ENCODE measurements around the gene PPP4R3A. TPM values are rescaled to one million over a fixed set of nuclear protein-coding genes. Genes with fewer than 3 reads are reported as not detected.
A peak's percentile ranks its signal among the peaks of the same experiment; 100 is the strongest.

PPP4R3A gene
- total and polyA plus RNA-seq, 10 of the 15 experiments (the other 5 are each of a cell fraction or from before 2014, with no cell fraction given) = 19.4 to 97.8 (median 62.9) TPM

GRCh38 chr14:91454580-91454979 is 55.5 kb downstream of the PPP4R3A start:
- peak; percentile 19; the same call in 1 of the 2 replicates for TF ChIP-seq POLR2A (IDR thresholded peaks at IDR 0.05; ENCODE audit: low read depth, low read length)
- TF ChIP-seq SRF (IDR thresholded peaks at IDR 0.05; ENCODE audit: low read depth in 2 of 2, low read length in 2 of 2) = no peak
- RAD21 ChIA-PET (ENCODE audit: unreplicated experiment) = no interaction called here
- Histone ChIP-seq H3K9me3 (replicated peaks; ENCODE audit: control insufficient read depth, insufficient read depth, low read length) (no peaks in the 10 kb centered on the region), H4K20me1 (ENCODE audit: control insufficient read depth, insufficient read depth) (no peaks in the 10 kb centered on the region), H3K4me1 (ENCODE audit: control insufficient read depth, insufficient read depth, low read length) (no peaks in the 10 kb centered on the region), H3K4me2 (ENCODE audit: control insufficient read depth, insufficient read depth) (no peak overlapping the region), H3K9ac (ENCODE audit: control insufficient read depth, insufficient read depth, low read length) (no peak overlapping the region), H2AFZ (ENCODE audit: control insufficient read depth, low read depth, low read length) (no peak overlapping the region), H3K27ac (ENCODE audit: control insufficient read depth, insufficient read depth) (no peak overlapping the region), H3K4me3 (no peak overlapping the region), H3K36me3 (ENCODE audit: control insufficient read depth in 2 of 2, insufficient read depth in 2 of 2, low read length in 1 of 2) (peaks cover 3 to 19% of the 10 kb centered on the region in 2 experiments), H3K79me2 (ENCODE audit: control insufficient read depth, insufficient read depth, low read length) (no peaks in the 10 kb centered on the region), H3K27me3 (replicated peaks in 1 of 2; ENCODE audit: control insufficient read depth in 2 of 2, insufficient read depth in 2 of 2, low read length in 1 of 2) (no peaks in the 10 kb centered on the region)
- BruUV-seq (replicated peaks) = no TSS peak
- intact Hi-C loops (cut with micrococcal nuclease; ENCODE audit: unreplicated experiment) = no loop called here
- DNase-seq (ENCODE audit: low read depth, low spot score) = no peak
- SMC1A ChIA-PET (ENCODE audit: uncharacterized antibody, unreplicated experiment) = interaction anchor here (1.6 kb wide), 1 partner anchor 49 kb away, joined by 4 read pairs; no protein-coding TSS in a partner anchor
- in situ Hi-C loops (cut with MboI) = no loop called here
- CTCF ChIA-PET = interaction anchor here (0.6 to 0.7 kb wide), 2 partner anchors 14 to 1771 kb away, joined by 3 to 5 read pairs; no protein-coding TSS in a partner anchor
- ATAC-seq = no peak
- WGBS (ENCODE audit: insufficient coverage, insufficient replicate concordance, low lambda C conversion rate, missing lambda C conversion rate) = 97% methylated on average over 3 of the region's 3 CpGs
- POLR2A ChIA-PET = no interaction called here
- FAIRE-seq = no peak

GRCh38 chr14:91454155-91454554 is 56.0 kb downstream of the PPP4R3A start:
- no peaks in the 10 kb centered on the region for H4K20me1 ChIP-seq (ENCODE audit: control insufficient read depth, insufficient read depth)
- no peak overlapping the region for H3K27ac ChIP-seq (ENCODE audit: control insufficient read depth, insufficient read depth)
- H2AFZ ChIP-seq (ENCODE audit: control insufficient read depth, low read depth, low read length) = no peak overlapping the region
- ChIA-PET POLR2A (no interaction called here), SMC1A (ENCODE audit: uncharacterized antibody, unreplicated experiment) (interaction anchor here (0.6 to 1.6 kb wide), 4 partner anchors 8 to 55 kb away, joined by 3 to 4 read pairs (median 3); no protein-coding TSS in a partner anchor), RAD21 (ENCODE audit: unreplicated experiment) (interaction anchor here (1.2 kb wide), 1 partner anchor 38 kb away, joined by 3 read pairs; no protein-coding TSS in a partner anchor), CTCF (interaction anchor here (0.6 to 1.1 kb wide), 3 partner anchors 9 to 1771 kb away, joined by 3 read pairs; no protein-coding TSS in a partner anchor)
- DNase-seq (ENCODE audit: low read depth, low spot score) = no peak
- ATAC-seq = peak; percentile 37; the same call in 2 of the 3 replicates
- H3K9me3 ChIP-seq (replicated peaks; ENCODE audit: control insufficient read depth, insufficient read depth, low read length) = no peaks in the 10 kb centered on the region
- H3K4me1 ChIP-seq (ENCODE audit: control insufficient read depth, insufficient read depth, low read length) = no peaks in the 10 kb centered on the region
- no peak for FAIRE-seq
- intact Hi-C loops (cut with micrococcal nuclease; ENCODE audit: unreplicated experiment) (no loop called here), in situ Hi-C loops (cut with MboI) (no loop called here)
- no TSS peak for BruUV-seq (replicated peaks)
- no peak overlapping the region for H3K9ac ChIP-seq (ENCODE audit: control insufficient read depth, insufficient read depth, low read length)
- H3K4me3 ChIP-seq = no peak overlapping the region
- no peaks in the 10 kb centered on the region for H3K27me3 ChIP-seq (replicated peaks in 1 of 2; ENCODE audit: control insufficient read depth in 2 of 2, insufficient read depth in 2 of 2, low read length in 1 of 2)
- peaks cover 3 to 19% of the 10 kb centered on the region in 2 experiments for H3K36me3 ChIP-seq (ENCODE audit: control insufficient read depth in 2 of 2, insufficient read depth in 2 of 2, low read length in 1 of 2)
- H3K79me2 ChIP-seq (ENCODE audit: control insufficient read depth, insufficient read depth, low read length) = no peaks in the 10 kb centered on the region
- H3K4me2 ChIP-seq (ENCODE audit: control insufficient read depth, insufficient read depth) = no peak overlapping the region
- no peak for TF ChIP-seq SIX5 (IDR thresholded peaks at IDR 0.05; ENCODE audit: low read depth, low read length, severe bottlenecking)
- 0 out of 2 replicates have a peak, but pooled peaks have one; percentile 23 for TF ChIP-seq FOXM1 (IDR thresholded peaks at IDR 0.05; ENCODE audit: low read depth, low read length)
- TF ChIP-seq NR2F1 (conservative IDR thresholded peaks at IDR 0.05) = no peak
- TF ChIP-seq CHD4 (IDR thresholded peaks at IDR 0.05) = no peak
- TF ChIP-seq CBFB (IDR thresholded peaks at IDR 0.05; ENCODE audit: low read depth) = no peak
- no peak for TF ChIP-seq ATF7 (IDR thresholded peaks at IDR 0.05; ENCODE audit: low read depth)

Data from GM12878 (cell line).